Rectal smooth muscle tissue (tissue), 1 donor: ENCODE data around the gene MLH1.
"Not testable (repeated sequence)": the region's sequence is repeated elsewhere in the genome, so short reads cannot be mapped to it uniquely, and the experiment has no call there.

Experiments used
- H3K27ac ChIP-seq: one replicate; pipeline ENCODE4 v1.7.0; 2013; ENCODE audit warnings: low read depth, low read length, inconsistent platforms
- H3K27me3 ChIP-seq: one replicate; pipeline ENCODE4 v1.7.0; 2013; ENCODE audit warnings: low read length; ENCODE audit not compliant: control insufficient read depth, insufficient read depth
- H3K36me3 ChIP-seq: one replicate; pipeline ENCODE4 v1.7.0; 2013; ENCODE audit warnings: low read length; ENCODE audit not compliant: control insufficient read depth, insufficient read depth
- H3K4me1 ChIP-seq: one replicate; pipeline ENCODE4 v1.7.0; 2013; ENCODE audit warnings: low read length; ENCODE audit not compliant: control insufficient read depth, insufficient read depth
- H3K4me3 ChIP-seq: one replicate; pipeline ENCODE4 v1.7.0; 2013; ENCODE audit warnings: low read length
- H3K9ac ChIP-seq: one replicate; pipeline ENCODE4 v1.7.0; 2013; ENCODE audit warnings: low read length

Gene MLH1

GRCh38 chr3:36993326-36994283 lies at the start of gene MLH1:
Gene MLH1, plus strand, starts transcription at chr3:36993518. Its CDS starts 30 bp downstream, at chr3:36993548.
- Histone ChIP-seq H3K4me3 (peak within 1 kb of the TSS; percentile 89), H3K4me1 (peaks cover 32% of the 10 kb centered on the region), H3K9ac (peak within 1 kb of the TSS; percentile 92), H3K27me3 (no peaks in the 10 kb centered on the region), H3K27ac (peak within 1 kb of the TSS; percentile 100), H3K36me3 (peaks cover 7% of the 10 kb centered on the region)

GRCh38 chr3:36943601-36944000 lies 49.7 kb upstream of the MLH1 start:
- H3K27me3 ChIP-seq, result no peaks in the 10 kb centered on the region
- no peak overlapping the region for H3K9ac ChIP-seq
- H3K36me3 ChIP-seq, result no peaks in the 10 kb centered on the region
- peak overlapping the region; percentile 51 for H3K4me3 ChIP-seq
- no peaks in the 10 kb centered on the region for H3K4me1 ChIP-seq
- no peak overlapping the region for H3K27ac ChIP-seq

GRCh38 chr3:36944012-36944640 lies 49.2 kb upstream of the MLH1 start:
- peak overlapping the region; percentile 51 for H3K4me3 ChIP-seq
- H3K36me3 ChIP-seq, result no peaks in the 10 kb centered on the region
- H3K4me1 ChIP-seq, result no peaks in the 10 kb centered on the region
- peak overlapping the region; percentile 61 for H3K9ac ChIP-seq
- H3K27me3 ChIP-seq, result no peaks in the 10 kb centered on the region
- H3K27ac ChIP-seq, result peak overlapping the region; percentile 54

GRCh38 chr3:36944641-36945270 lies 48.6 kb upstream of the MLH1 start, which contains the start of gene TRANK1:
Gene TRANK1, minus strand, starts transcription at chr3:36945054. Its CDS starts 245 bp downstream, at chr3:36944809.
- Histone ChIP-seq H3K9ac (peak within 1 kb of the TSS; percentile 61), H3K4me1 (no peaks in the 10 kb centered on the region), H3K27ac (peak within 1 kb of the TSS; percentile 54), H3K36me3 (no peaks in the 10 kb centered on the region), H3K4me3 (peak within 1 kb of the TSS; percentile 51), H3K27me3 (no peaks in the 10 kb centered on the region)

GRCh38 chr3:36945333-36945980 lies 47.9 kb upstream of the MLH1 start:
- H3K4me1 ChIP-seq, result no peaks in the 10 kb centered on the region
- no peak overlapping the region for H3K27ac ChIP-seq
- no peak overlapping the region for H3K9ac ChIP-seq
- H3K27me3 ChIP-seq, result no peaks in the 10 kb centered on the region
- H3K36me3 ChIP-seq, result no peaks in the 10 kb centered on the region
- peak overlapping the region; percentile 51 for H3K4me3 ChIP-seq

GRCh38 chr3:36947814-36948213 lies 45.5 kb upstream of the MLH1 start:
- not testable (repeated sequence) for H3K4me1 ChIP-seq, H3K27ac ChIP-seq, H3K27me3 ChIP-seq

GRCh38 chr3:36954452-36955134 lies 38.7 kb upstream of the MLH1 start:
- no peak overlapping the region for H3K4me3 ChIP-seq
- no peaks in the 10 kb centered on the region for H3K27me3 ChIP-seq
- H3K27ac ChIP-seq, result no peak overlapping the region
- H3K4me1 ChIP-seq, result no peaks in the 10 kb centered on the region
- H3K36me3 ChIP-seq, result no peaks in the 10 kb centered on the region
- no peak overlapping the region for H3K9ac ChIP-seq

More at GRCh38 chr3:36947814-36948213, 45.5 kb upstream of the MLH1 start:
- H3K4me3 ChIP-seq, H3K9ac ChIP-seq, H3K36me3 ChIP-seq: not testable (repeated sequence)

GRCh38 chr3:36956155-36956554 lies 37.2 kb upstream of the MLH1 start:
- no peaks in the 10 kb centered on the region for H3K27me3 ChIP-seq
- H3K4me3 ChIP-seq, result no peak overlapping the region
- no peaks in the 10 kb centered on the region for H3K4me1 ChIP-seq
- no peak overlapping the region for H3K27ac ChIP-seq
- no peaks in the 10 kb centered on the region for H3K36me3 ChIP-seq
- no peak overlapping the region for H3K9ac ChIP-seq

GRCh38 chr3:36957063-36957462 lies 36.3 kb upstream of the MLH1 start:
- no peaks in the 10 kb centered on the region for H3K36me3 ChIP-seq
- no peak overlapping the region for H3K4me3 ChIP-seq
- no peaks in the 10 kb centered on the region for H3K4me1 ChIP-seq
- H3K9ac ChIP-seq, result no peak overlapping the region
- no peak overlapping the region for H3K27ac ChIP-seq
- H3K27me3 ChIP-seq, result no peaks in the 10 kb centered on the region

- Histone ChIP-seq H3K27ac (no peak overlapping the region), H3K9ac (no peak overlapping the region), H3K4me1 (no peaks in the 10 kb centered on the region), H3K27me3 (no peaks in the 10 kb centered on the region), H3K36me3 (no peaks in the 10 kb centered on the region), H3K4me3 (no peak overlapping the region)
Measured at GRCh38 chr3:36957862-36958686, 35.2 kb upstream of the MLH1 start.

- Histone ChIP-seq H3K27me3 (no peaks in the 10 kb centered on the region), H3K9ac (no peak overlapping the region), H3K4me1 (no peaks in the 10 kb centered on the region), H3K4me3 (no peak overlapping the region), H3K27ac (no peak overlapping the region), H3K36me3 (no peaks in the 10 kb centered on the region)
Measured at GRCh38 chr3:36959821-36960220, 33.5 kb upstream of the MLH1 start.
